Activated gamma-delta T cell treated with Interleukin-2 at 50 U/mL for 16 hours (primary cell): ENCODE measurements around the gene C18orf32.
"Not testable (repeated sequence)": the region's sequence is repeated elsewhere in the genome, so short reads cannot be mapped to it uniquely, and the experiment has no call there.

Experiments
- DNase-seq: peaks from one replicate; pipeline ENCODE4 v3.0.0-alpha.2; 2020

Gene C18orf32

DNA sequence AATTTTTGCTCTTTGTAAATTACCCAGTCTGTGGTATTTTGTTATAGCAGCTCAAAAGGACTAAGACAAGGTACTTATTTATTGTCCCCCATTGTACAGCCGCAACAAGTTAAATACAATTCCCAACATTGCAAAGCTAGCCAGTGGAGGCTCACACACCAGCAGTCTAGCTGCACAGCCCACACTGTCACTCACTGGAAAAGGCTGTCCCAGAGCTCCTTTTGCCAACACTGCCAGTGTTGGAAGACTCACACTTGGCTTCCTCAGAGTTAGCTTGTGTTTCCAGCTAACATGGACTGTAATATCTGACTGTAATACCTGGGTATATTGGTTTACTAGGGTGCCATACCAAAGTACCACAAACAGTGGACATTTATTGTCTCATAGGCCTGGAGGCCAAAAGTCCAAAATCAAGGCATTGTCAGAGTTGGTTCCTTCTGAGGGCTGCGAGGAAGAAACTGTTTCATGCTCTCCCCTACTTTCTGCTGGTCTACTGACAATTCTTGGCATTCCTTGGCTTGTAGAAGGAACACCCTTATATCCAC is 19.9 kb downstream of the C18orf32 start:
- no peak for DNase-seq

DNA sequence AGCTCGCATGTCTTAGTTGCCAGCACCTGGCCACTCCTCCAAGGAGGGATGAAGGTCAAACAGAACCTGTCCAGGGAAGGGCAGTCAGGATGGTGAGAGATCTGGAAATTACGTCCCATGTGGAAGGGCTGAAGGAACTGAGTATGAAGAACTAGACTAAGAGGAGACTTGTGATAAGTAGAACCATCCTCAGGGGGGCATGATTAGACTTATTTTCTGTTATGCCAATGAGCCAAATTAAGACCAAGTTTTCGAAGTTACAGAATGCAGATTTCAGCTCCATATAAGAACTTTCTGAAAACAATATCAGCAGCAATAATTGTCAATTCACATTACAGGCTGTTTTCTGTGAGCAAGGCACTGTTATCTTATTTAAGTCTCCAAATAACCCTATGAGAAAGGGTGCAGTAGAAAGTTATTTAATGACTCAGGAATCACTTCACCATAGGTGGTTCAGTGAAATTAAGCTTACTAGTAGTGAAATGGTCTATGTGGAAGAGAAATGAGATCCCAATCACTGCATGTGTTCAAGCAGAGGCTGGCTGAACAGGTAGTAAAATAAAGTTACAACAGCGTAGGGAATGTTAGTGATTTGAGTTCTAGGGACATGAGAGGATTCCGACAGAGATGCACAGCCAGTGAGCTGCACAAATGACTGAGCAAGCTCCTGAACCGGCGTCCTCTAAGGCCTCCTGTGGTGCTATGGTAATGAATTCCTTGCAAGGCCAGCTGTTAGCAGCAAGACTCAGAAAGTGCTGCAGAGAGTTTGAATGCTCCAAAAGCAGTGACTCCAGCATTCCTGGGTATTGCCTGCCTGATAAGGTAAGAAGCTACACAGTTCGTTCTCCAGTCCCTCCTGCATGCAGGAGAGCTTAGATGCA is 22.1 kb downstream of the C18orf32 start:
- DNase-seq = no peak

DNA sequence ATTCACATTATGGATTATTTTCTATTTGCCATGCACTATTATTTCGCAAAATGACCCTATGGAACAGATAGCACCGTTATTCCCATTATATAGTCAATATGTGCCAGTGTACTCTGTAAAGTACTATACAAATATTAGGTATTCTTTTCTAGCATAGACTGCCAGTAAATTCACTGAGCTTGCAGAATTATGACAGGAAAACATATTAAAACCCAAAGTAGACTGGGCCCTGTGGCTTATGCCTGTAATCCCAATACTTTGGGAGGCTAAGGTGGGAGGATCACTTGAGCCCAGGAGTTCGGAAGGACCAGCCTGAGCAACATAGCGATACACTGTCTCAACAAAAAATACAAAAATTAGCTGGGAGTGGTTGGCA is 25.4 kb downstream of the C18orf32 start:
- no peak for DNase-seq

- no peak for DNase-seq
These were observed 25.9 kb downstream of the C18orf32 start for GRCh38 chr18:49460976-49461601.

DNA sequence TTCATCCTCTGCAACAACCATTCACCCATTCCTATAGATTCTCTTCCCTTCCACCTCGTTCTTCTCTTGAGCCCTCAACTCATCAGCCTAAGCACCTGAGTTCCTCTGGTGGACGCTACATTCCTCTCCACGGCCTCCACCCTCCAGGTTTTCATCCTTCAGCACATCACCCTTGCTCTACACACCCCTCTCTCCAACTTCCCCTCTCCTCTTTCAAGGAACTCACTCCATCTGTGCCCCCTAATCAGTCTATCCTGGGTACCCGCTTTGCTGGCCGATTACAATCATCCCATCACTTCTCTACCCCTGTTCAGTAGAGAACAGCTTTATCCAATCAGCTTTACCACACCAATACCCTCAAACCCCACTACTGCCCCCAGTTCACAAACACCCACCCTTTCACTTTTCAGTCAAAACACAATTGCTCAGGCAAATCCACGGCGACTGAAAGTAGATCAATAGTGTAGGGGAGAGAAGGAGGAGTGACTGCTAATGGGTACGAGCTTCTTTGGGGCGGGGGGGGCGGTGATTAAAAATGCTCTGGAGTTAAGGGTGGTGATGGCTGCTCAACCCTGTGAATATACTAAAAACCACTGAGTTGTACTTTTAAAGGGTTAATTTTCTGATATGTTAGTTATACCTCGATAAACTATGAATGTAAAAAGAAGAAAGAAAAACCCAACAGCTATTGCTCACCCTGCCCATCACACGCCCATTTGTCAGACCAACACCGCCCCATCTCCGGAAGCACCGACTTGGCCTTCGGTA is 27.4 kb downstream of the C18orf32 start:
- DNase-seq = peak; percentile 26

- no peak for DNase-seq
These were observed 29.4 kb downstream of the C18orf32 start for GRCh38 chr18:49457616-49458015.

DNA sequence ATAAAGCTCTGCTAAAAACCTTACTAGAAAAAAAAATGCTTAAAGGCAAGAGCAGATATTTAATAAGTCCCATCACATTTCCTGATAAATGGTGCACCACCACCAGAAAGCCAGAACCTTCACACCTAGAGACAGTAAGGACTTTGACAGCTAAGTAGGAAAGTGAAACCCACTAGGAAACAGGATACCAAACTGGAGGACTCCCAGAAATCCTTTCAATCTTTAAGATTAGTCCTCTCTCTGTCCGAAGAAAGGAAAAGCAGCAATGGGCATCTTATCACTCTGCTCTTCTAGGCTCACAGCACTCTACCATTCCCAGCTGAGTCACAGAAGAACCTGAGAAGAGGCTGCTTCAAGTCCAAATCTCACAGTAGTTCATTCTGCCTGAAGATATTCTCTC is 30.2 kb downstream of the C18orf32 start:
- no peak for DNase-seq

GRCh38 chr18:49452534-49452933 is 34.5 kb downstream of the C18orf32 start:
- DNase-seq = not testable (repeated sequence)

DNA sequence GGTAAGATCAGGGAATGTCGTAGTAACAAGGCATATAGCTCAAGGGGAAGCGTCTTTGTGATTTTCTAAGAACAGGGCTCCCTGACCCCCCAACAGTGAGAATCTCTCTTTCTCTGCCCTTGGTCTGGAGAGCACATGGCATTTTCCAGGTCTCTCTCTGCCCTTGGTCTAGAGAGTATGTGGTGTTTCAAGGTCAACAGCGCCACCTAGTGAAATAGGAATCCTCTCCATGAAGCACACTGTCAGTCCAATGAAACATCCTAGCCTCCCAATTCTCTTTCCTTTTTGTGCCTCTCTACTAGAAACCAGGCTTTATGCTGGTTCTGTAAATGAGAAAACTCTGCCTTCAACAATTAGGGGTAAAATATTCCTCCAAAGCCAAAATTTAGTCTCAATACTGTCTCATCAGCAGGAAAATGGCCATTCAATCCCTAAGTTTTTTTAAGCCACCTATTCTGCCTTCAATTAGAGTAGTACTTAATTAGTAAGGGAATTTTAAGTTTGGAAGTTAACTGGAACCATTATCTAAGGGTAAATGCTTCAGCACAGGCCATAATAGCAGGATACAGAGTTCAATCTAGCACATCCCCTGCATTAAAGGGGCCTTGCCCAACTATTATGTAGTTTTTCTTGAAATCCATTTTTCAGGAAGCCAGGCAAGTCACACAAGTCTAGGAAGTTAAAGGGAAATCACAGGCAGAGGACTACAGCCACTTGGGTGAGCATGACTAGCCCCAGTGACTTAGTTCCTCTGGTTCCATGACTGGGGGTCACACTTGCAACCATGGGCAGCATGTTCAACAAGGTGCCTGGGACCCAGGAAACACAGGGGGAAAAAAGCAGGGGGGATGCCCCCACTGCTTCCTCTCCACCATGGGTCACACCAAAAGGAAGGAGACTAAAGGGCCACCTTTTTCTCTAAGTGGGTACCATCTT is 39.0 kb downstream of the C18orf32 start:
- no peak for DNase-seq

DNA sequence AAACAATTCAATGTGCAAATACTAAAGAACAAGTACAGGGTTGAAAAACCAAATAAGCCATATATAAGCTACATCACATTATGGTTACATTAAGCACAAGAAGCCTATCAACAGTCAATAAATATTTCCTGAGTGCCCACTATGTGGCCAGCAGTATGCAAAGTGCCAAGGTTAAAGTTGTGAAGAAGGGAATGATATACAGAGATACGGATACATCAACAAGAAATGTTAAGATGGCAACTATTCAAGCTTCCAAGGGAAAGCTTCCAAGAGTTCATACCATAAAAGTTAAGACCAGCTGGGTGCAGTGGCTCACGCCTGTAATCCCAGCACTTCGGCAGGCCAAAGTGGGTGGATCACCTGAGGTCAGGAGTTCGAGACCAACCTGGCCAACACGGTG is 40.6 kb downstream of the C18orf32 start:
- no peak for DNase-seq

DNA sequence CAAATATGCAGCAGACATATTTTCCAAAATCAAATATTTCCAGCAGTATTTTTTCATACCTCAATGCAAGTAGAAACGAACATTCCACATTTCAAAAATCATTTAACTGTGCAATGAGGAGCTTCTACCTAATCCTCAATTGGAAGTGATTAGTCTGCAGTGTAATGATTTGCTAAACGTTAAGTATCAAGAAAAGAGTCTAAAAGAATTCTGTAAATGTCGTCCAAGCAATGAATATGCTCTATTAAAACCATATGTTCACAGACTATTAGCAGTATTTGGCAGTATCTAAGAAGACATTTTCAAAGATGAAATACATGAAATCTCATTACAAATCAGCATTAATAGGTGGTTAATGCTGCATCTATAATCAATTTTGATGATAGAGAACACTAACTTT is 42.5 kb downstream of the C18orf32 start:
- DNase-seq = no peak

DNA sequence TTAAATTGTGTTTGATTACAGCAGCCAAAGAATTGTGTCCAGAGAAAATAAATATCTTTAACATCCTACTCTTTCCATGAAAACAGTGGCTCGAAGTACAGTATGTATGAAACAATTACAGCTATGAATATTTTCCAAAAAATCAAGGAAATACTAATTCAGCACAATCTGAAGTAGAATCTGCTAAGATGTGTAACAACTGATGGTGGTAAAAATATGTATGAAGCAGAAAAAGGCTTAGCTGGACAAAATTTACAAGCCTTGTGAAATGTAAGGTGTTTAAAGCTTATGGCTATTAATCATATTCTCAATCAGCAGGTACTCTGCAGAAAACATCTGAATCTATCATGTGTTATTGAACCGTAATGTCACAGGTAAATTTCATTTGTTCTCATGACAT is 43.2 kb downstream of the C18orf32 start:
- no peak for DNase-seq

DNA sequence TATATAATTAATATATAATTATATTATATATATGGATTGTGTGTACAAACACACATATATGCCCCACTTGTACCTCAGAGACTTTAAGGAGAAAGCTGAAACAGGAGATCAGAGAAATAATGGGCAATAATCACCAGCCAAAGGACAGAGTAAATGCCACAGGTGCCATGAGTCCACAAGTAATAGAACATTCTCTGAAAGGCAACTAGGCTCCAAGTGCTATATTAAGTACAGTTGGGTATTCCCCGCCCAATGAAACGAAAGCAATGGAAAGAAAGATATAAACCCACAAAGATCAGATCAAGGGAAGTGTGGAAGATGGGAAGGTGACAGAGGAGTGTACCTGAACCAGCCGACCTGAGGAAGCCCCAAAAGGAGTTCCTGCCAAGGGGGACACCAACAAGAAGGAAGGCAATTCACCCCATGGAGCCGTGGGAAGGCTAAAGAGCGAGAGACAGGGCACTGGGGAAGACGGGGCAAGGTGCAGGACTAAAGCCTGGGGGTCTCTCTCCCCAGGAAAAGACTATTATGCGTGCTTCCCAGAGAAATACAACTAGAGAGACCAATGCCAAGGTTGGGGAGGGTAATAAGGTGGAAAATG is 45.6 kb downstream of the C18orf32 start:
- no peak for DNase-seq

GRCh38 chr18:49435170-49435569 is 51.9 kb downstream of the C18orf32 start:
- DNase-seq = no peak

DNA sequence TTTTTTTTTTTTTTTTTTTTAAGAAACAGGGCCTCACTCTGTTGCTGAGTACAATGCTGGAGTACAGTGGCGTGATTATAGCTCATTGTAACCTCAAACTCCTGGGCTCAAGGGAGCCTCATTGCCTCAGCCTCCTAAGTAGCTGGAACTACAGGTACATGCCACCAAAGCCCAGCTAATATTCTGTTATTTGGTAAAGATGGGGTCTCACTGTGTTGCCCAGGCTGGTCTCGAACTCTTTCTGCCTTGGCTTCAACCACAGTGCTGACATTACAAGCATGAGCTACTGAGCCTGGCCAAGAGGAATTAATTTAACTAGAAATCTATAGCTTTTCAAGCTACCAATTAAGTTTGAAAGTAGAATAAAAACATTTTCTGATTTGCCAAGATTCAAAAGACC is 54.4 kb downstream of the C18orf32 start:
- DNase-seq = no peak

DNA sequence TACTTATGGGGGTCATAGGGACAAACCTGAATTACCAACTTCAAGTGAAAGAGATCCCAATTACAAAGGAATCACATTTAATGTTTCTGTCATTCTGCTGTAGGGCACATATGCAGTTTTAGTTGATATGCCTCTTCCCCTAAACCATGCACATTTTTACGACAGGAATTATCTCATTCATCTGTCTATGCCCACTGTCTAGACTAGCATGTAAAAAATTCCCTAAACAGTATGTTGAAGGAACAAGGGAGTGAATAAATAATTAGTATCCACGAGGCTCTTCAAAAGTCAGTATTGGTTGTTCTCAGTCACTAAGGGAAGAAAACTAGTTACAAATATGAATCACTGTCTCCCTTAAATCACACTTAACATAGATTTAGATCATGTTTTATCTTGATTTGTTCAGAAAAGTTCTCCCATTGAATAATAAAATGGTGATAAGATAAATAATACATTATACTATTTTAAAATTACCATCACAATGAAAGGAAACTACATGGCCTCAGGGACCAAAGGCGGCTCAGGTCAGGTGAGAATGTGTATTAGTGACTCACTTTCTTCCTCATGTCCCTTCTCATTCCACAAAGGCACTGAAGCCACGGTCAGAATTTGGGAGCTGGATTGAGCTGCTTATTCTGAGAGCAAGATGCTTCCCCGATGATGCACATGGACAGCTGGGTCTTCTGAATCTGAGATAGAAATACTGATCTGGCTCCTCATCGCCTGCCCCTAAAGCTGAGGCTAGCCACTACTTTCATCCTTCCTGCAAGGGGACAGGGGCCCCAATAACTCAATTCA is 55.7 kb downstream of the C18orf32 start:
- no peak for DNase-seq
